Umbilical cord (tissue), 2 donors: Measurements from ENCODE around the gene ZEB2. TPM values are rescaled to one million over a fixed set of nuclear protein-coding genes. Genes with fewer than 3 reads are reported as not detected.

Experiments used
- DNase-seq: peaks from one replicate; pipeline ENCODE4 v3.0.0-alpha.2; 2015; ENCODE audit warnings: low spot score
- total RNA-seq: library from RNA; depleted of rRNA; stranded (reverse); fragments of >200 nt; gene quantifications from one replicate; pipeline ENCODE4 v1.2.3, GENCODE V29; 2014; ENCODE audit warnings: low replicate concordance; ENCODE audit not compliant: insufficient read depth

Gene ZEB2
- total RNA-seq, 1 donor from 2014 or later, result 136 TPM

GRCh38 chr2:144452169-144452988, 67.5 kb downstream of the ZEB2 start:
- no peak for DNase-seq

GRCh38 chr2:144451443-144451842, 68.5 kb downstream of the ZEB2 start:
- no peak for DNase-seq

- DNase-seq, result no peak
Measured at GRCh38 chr2:144449028-144449406, 70.9 kb downstream of the ZEB2 start.

GRCh38 chr2:144448389-144449027, 71.4 kb downstream of the ZEB2 start:
- DNase-seq, result no peak

- DNase-seq, result no peak
Measured at GRCh38 chr2:144447535-144447934, 72.4 kb downstream of the ZEB2 start.

GRCh38 chr2:144446136-144446535, 73.8 kb downstream of the ZEB2 start:
- DNase-seq, result no peak

- DNase-seq, result no peak
Measured at GRCh38 chr2:144445196-144445595, 74.7 kb downstream of the ZEB2 start.

GRCh38 chr2:144443837-144444817, 75.8 kb downstream of the ZEB2 start:
- DNase-seq, result no peak

GRCh38 chr2:144441711-144442141, 78.2 kb downstream of the ZEB2 start:
- DNase-seq, result no peak

GRCh38 chr2:144439993-144440392, 79.9 kb downstream of the ZEB2 start:
- no peak for DNase-seq

- no peak for DNase-seq
Measured at GRCh38 chr2:144438801-144439631, 80.9 kb downstream of the ZEB2 start.

GRCh38 chr2:144437636-144438035, 82.3 kb downstream of the ZEB2 start:
- DNase-seq, result no peak

GRCh38 chr2:144434425-144435222, 85.3 kb downstream of the ZEB2 start:
- DNase-seq, result no peak

GRCh38 chr2:144432921-144433320, 87.0 kb downstream of the ZEB2 start:
- DNase-seq, result no peak

- DNase-seq, result no peak
Measured at GRCh38 chr2:144431998-144432397, 87.9 kb downstream of the ZEB2 start.

GRCh38 chr2:144431392-144431783, 88.5 kb downstream of the ZEB2 start:
- no peak for DNase-seq

- peak; percentile 90 for DNase-seq
Measured at GRCh38 chr2:144430722-144431391, 89.1 kb downstream of the ZEB2 start.

GRCh38 chr2:144429396-144430112, 90.4 kb downstream of the ZEB2 start:
- no peak for DNase-seq

- DNase-seq, result peak; percentile 56
Measured at GRCh38 chr2:144426981-144427479, 92.9 kb downstream of the ZEB2 start.
